Measurements from ENCODE around the gene SRP72. TPM values are rescaled to one million over a fixed set of nuclear protein-coding genes. Genes with fewer than 3 reads are reported as not detected.

Gene SRP72
- polyA plus RNA-seq, 1 donor from 2014 or later, result 57.0 TPM

GRCh38 chr4:56450342-56450741, 17.1 kb upstream of the SRP72 start:
- Histone ChIP-seq H3F3A (ENCODE audit: insufficient read depth, low read length, poor library complexity, severe bottlenecking) (no peaks in the 10 kb centered on the region), H3K79me2 (replicated peaks; ENCODE audit: insufficient read depth, low read length) (no peaks in the 10 kb centered on the region), H3K27me3 (ENCODE audit: insufficient read depth, low read depth, low read length) (no peaks in the 10 kb centered on the region), H3K9ac (ENCODE audit: low read length) (no peak overlapping the region), H3K9me2 (ENCODE audit: insufficient read depth, low read length) (no peaks in the 10 kb centered on the region), H3K27ac (ENCODE audit: low read length) (no peak overlapping the region), H3K4me3 (ENCODE audit: low read length) (no peak overlapping the region), H2AFZ (ENCODE audit: low read depth, low read length) (no peak overlapping the region), H4K20me1 (ENCODE audit: insufficient read depth) (no peaks in the 10 kb centered on the region), H3K4me2 (ENCODE audit: low read length) (no peak overlapping the region), H3K36me3 (ENCODE audit: insufficient read depth, low read length) (peaks cover 5% of the 10 kb centered on the region), H3K9me3 (ENCODE audit: low read length) (no peaks in the 10 kb centered on the region)
- TF ChIP-seq POLR2AphosphoS5 (IDR thresholded peaks at IDR 0.05) (no peak), SMC3 (conservative IDR thresholded peaks at IDR 0.05; ENCODE audit: poor library complexity) (no peak)

- H2AFZ ChIP-seq (ENCODE audit: low read depth, low read length), result no peak overlapping the region
- no peaks in the 10 kb centered on the region for H3K27me3 ChIP-seq (ENCODE audit: insufficient read depth, low read depth, low read length)
- H3K36me3 ChIP-seq (ENCODE audit: insufficient read depth, low read length), result peaks cover 6% of the 10 kb centered on the region
- no peaks in the 10 kb centered on the region for H4K20me1 ChIP-seq (ENCODE audit: insufficient read depth)
- H3F3A ChIP-seq (ENCODE audit: insufficient read depth, low read length, poor library complexity, severe bottlenecking), result no peaks in the 10 kb centered on the region
- H3K4me3 ChIP-seq (ENCODE audit: low read length), result no peak overlapping the region
- H3K4me2 ChIP-seq (ENCODE audit: low read length), result no peak overlapping the region
- H3K9me2 ChIP-seq (ENCODE audit: insufficient read depth, low read length), result no peaks in the 10 kb centered on the region
- TF ChIP-seq EZH2 (IDR thresholded peaks at IDR 0.05; ENCODE audit: borderline replicate concordance, insufficient read depth, low read length, poor library complexity, severe bottlenecking), result no peak
- no peak for TF ChIP-seq RAD21 (conservative IDR thresholded peaks at IDR 0.05)
- no peak for TF ChIP-seq EP300 (conservative IDR thresholded peaks at IDR 0.05; ENCODE audit: poor library complexity, severe bottlenecking)
- no peak for TF ChIP-seq POLR2AphosphoS5 (IDR thresholded peaks at IDR 0.05)
- no peak for TF ChIP-seq MXI1 (conservative IDR thresholded peaks at IDR 0.05; ENCODE audit: poor library complexity, severe bottlenecking)
- TF ChIP-seq CTCF (IDR thresholded peaks at IDR 0.05; ENCODE audit: poor library complexity, severe bottlenecking), result no peak
- TF ChIP-seq TAF1 (IDR thresholded peaks at IDR 0.05; ENCODE audit: low read depth), result no peak
- no peak for TF ChIP-seq SMC3 (conservative IDR thresholded peaks at IDR 0.05; ENCODE audit: poor library complexity)
- TF ChIP-seq REST (IDR thresholded peaks at IDR 0.05; ENCODE audit: borderline replicate concordance), result no peak
- no peak overlapping the region for H3K27ac ChIP-seq (ENCODE audit: low read length)
- no peaks in the 10 kb centered on the region for H3K9me3 ChIP-seq (ENCODE audit: low read length)
- H3K79me2 ChIP-seq (replicated peaks; ENCODE audit: insufficient read depth, low read length), result peaks cover 11% of the 10 kb centered on the region
- no peak overlapping the region for H3K9ac ChIP-seq (ENCODE audit: low read length)
Observed at GRCh38 chr4:56460085-56460484, 7.3 kb upstream of the SRP72 start.

GRCh38 chr4:56462157-56462556, 5.3 kb upstream of the SRP72 start:
- H2AFZ ChIP-seq (ENCODE audit: low read depth, low read length), result no peak overlapping the region
- H3K4me3 ChIP-seq (ENCODE audit: low read length), result no peak overlapping the region
- H3K36me3 ChIP-seq (ENCODE audit: insufficient read depth, low read length), result peaks cover 6% of the 10 kb centered on the region
- TF ChIP-seq EP300 (conservative IDR thresholded peaks at IDR 0.05; ENCODE audit: poor library complexity, severe bottlenecking) (no peak), EZH2 (IDR thresholded peaks at IDR 0.05; ENCODE audit: borderline replicate concordance, insufficient read depth, low read length, poor library complexity, severe bottlenecking) (no peak), REST (IDR thresholded peaks at IDR 0.05; ENCODE audit: borderline replicate concordance) (no peak), CTCF (IDR thresholded peaks at IDR 0.05; ENCODE audit: poor library complexity, severe bottlenecking) (no peak)
- H4K20me1 ChIP-seq (ENCODE audit: insufficient read depth), result no peaks in the 10 kb centered on the region
- H3K9me3 ChIP-seq (ENCODE audit: low read length), result no peaks in the 10 kb centered on the region
- H3K79me2 ChIP-seq (replicated peaks; ENCODE audit: insufficient read depth, low read length), result peaks cover 32% of the 10 kb centered on the region
- H3K4me2 ChIP-seq (ENCODE audit: low read length), result no peak overlapping the region
- no peak overlapping the region for H3K9ac ChIP-seq (ENCODE audit: low read length)
- no peaks in the 10 kb centered on the region for H3K27me3 ChIP-seq (ENCODE audit: insufficient read depth, low read depth, low read length)
- no peaks in the 10 kb centered on the region for H3K9me2 ChIP-seq (ENCODE audit: insufficient read depth, low read length)
- no peak overlapping the region for H3K27ac ChIP-seq (ENCODE audit: low read length)
- H3F3A ChIP-seq (ENCODE audit: insufficient read depth, low read length, poor library complexity, severe bottlenecking), result no peaks in the 10 kb centered on the region

Measured in neural cell (in vitro differentiated cells).